GM19467 (cell line): Measurements from ENCODE around the gene ENTPD6.

Experiments used
- ATAC-seq: cut with Tn5 transposase; IDR thresholded peaks from one replicate; pipeline ENCODE4 v1.9.1; 2021; ENCODE audit warnings: mild to moderate bottlenecking, moderate library complexity; ENCODE audit not compliant: unreplicated experiment

ENTPD6 gene

DNA sequence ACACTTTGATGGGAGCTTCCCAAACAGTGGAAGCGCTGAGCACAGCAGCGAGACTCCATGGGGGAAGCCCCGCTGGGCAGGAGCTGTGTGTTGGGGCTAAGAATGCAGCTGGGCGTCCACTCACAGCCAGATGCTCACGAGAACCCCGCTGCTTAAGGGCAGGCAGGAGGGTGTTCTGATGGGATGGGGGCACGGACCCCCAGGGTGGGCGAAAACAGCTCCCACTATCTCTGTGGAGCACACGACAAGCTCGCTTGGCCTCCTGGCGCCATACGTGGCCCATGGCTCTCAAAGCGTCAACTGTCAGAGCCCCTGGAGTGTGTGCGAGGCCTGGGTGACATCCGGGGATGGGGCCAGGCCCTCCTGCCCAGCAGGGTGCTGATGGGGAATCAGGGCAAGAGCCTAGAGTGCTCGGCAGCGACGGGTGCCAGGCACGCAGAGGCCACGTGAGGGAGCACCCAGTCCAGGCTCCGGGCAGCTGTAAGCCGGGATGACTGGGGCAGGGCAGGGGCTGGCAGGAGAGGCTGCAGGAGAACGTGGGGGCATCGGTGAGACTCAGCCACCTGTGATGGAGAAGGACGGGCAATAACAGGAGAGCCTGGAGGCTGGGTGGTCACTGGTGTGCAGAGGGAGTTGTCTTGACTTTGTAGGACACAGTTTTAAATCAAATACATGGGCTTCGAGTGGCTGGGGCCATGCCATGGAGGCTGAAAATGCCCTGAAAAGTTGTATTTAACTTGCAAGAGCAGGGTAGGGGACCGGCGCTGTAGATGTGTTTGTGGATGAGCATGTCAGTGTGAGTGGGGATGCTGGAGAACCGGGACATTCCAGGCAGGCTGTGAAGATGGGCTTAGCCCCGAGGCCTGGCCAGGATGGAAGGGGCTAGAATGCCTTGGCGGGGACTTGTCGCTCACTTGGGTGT is 79.6 kb downstream of the ENTPD6 start:
- ATAC-seq = no peak

DNA sequence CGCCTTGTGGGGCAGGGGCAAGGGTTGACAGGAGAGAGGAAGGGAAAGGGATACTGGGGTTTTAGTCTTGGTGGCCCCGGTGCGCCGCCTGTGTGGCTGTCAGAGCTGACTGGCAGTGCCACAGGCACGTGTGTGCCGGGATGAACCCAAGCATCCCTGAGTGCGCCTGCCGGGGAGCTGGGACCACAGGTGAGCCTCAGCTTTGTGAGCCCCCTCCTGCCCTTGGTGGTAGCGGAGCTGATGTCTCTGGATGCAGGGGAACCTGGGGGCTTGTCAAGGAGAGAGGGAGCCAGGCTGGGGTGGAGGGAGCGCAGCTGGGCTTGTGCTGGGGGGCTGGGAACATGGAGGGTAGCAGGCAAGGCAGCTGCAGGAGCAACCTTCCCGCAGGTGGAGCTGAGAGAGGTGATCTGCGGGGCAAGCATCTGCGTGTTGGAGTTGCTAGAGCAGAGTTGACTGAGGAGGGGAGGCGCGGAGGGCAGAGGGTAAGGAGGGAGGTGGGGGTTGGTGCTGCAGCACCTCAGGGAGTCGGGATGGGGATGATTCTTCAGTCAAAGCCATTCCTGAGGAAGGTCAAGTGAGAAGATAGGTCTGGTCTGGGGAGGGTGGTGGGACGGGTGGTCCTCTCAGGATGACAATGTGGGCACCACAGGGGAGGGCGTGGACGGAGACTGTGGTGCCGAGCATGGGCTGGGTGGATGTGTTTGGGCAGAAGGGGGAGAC is 80.5 kb downstream of the ENTPD6 start:
- ATAC-seq = no peak
